Sigmoid colon (tissue), 4 donors: ENCODE results near the gene PLEKHA6.

Source experiments
- EP300 ChIP-seq, 4 donors: sonication (generic); formaldehyde crosslinking; IDR thresholded peaks; one replicate each; pipeline ENCODE4 v1.6.1; 2017; ENCODE audit warnings: antibody characterized with exemption in 4 of 4
- POLR2A ChIP-seq, 2 donors: fragments of 450-650 bp; IDR thresholded peaks; one replicate each; pipeline ENCODE4 v1.6.1; 2016; ENCODE audit warnings: antibody characterized with exemption in 2 of 2, mild to moderate bottlenecking in 2 of 2, moderate library complexity in 2 of 2
- TF ChIP-seq, protein P1 (sequence below), 4 experiments: fragments of 450-650 bp in 3 of 4; fragments of 200-600 bp in 1 of 4; IDR thresholded peaks; one replicate each; pipeline ENCODE4 v1.5.1; 2016 to 2019; ENCODE audit warnings: antibody characterized with exemption in 4 of 4, mild to moderate bottlenecking in 3 of 4, moderate library complexity in 2 of 4

DNA sequence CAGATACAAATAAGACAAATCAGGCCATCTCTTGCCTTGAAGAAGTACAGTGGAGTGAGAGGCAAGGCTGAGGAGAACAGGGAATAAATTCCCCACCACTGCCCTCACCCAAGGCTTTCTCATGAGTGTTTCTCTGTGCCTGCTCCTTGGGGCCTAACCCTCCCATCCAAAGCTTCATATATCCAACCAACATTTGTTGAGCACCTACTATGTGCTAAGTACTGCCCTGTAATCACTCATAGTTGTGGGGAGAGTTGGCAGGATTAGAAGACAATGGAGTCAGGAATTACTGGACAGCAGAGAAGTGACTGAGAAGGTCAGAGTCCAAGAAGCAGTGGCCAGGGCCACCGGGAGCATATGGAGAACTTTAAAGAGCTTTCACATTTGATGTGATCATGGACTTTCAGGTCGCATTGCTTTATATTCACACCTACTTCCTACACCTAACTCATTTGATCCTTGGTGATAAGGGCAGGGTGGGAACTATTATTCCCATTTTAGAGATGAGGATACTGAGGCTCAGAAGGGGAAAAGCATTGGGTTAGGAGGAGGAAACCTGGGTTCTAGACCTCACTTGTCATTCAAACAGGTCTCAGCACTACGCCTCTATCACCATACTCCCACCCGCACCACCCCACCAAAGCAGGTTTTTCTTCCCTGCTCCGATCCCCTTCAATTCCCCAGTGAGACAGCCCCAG is 6.4 kb downstream of the PLEKHA6 start:
- TF ChIP-seq, protein P1, sequence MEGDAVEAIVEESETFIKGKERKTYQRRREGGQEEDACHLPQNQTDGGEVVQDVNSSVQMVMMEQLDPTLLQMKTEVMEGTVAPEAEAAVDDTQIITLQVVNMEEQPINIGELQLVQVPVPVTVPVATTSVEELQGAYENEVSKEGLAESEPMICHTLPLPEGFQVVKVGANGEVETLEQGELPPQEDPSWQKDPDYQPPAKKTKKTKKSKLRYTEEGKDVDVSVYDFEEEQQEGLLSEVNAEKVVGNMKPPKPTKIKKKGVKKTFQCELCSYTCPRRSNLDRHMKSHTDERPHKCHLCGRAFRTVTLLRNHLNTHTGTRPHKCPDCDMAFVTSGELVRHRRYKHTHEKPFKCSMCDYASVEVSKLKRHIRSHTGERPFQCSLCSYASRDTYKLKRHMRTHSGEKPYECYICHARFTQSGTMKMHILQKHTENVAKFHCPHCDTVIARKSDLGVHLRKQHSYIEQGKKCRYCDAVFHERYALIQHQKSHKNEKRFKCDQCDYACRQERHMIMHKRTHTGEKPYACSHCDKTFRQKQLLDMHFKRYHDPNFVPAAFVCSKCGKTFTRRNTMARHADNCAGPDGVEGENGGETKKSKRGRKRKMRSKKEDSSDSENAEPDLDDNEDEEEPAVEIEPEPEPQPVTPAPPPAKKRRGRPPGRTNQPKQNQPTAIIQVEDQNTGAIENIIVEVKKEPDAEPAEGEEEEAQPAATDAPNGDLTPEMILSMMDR (IDR thresholded peaks at IDR 0.05): no peak
- TF ChIP-seq POLR2A (IDR thresholded peaks at IDR 0.05): no peak
- no peak for TF ChIP-seq EP300 (IDR thresholded peaks at IDR 0.05)
